ENCODE results near the gene CDKN2B-AS1.

The CDKN2B-AS1 gene

GRCh38 chr9:21982861-21983560, 11.6 kb upstream of the CDKN2B-AS1 start:
- no peak for DNase-seq

GRCh38 chr9:21983561-21983935, 11.0 kb upstream of the CDKN2B-AS1 start:
- no peak for DNase-seq

GRCh38 chr9:21984101-21984500, 10.5 kb upstream of the CDKN2B-AS1 start:
- DNase-seq = no peak

GRCh38 chr9:21985964-21986667, 8.5 kb upstream of the CDKN2B-AS1 start:
- no peak for DNase-seq

GRCh38 chr9:21988056-21988990, 6.3 kb upstream of the CDKN2B-AS1 start:
- DNase-seq = no peak

GRCh38 chr9:21989440-21990189, 5.0 kb upstream of the CDKN2B-AS1 start:
- DNase-seq = no peak

- DNase-seq = no peak
Observed at GRCh38 chr9:21991072-21991959, 3.3 kb upstream of the CDKN2B-AS1 start.

GRCh38 chr9:21993007-21993406, 1.6 kb upstream of the CDKN2B-AS1 start:
- peak; percentile 17 for DNase-seq

- peak; percentile 90 for DNase-seq
Observed at GRCh38 chr9:21993893-21994555, 567 bp upstream of the CDKN2B-AS1 start, which contains the start of gene CDKN2A. CDKN2A (minus strand) TSS chr9:21994392.

GRCh38 chr9:21995006-21995665, 545 bp downstream of the CDKN2B-AS1 start:
- DNase-seq = peak; percentile 65

- DNase-seq = peak; percentile 30
Observed at GRCh38 chr9:21995666-21996398, 1.2 kb downstream of the CDKN2B-AS1 start.

- peak; percentile 51 for DNase-seq
Observed at GRCh38 chr9:21996438-21996837, 1.8 kb downstream of the CDKN2B-AS1 start.

GRCh38 chr9:21996858-21997257, 2.3 kb downstream of the CDKN2B-AS1 start:
- DNase-seq = no peak

GRCh38 chr9:21997480-21997879, 2.9 kb downstream of the CDKN2B-AS1 start:
- DNase-seq = no peak

GRCh38 chr9:21998026-21998425, 3.4 kb downstream of the CDKN2B-AS1 start:
- no peak for DNase-seq

GRCh38 chr9:22002038-22002437, 7.4 kb downstream of the CDKN2B-AS1 start:
- DNase-seq = no peak

- no peak for DNase-seq
Observed at GRCh38 chr9:22005021-22005701, 10.6 kb downstream of the CDKN2B-AS1 start.

- no peak for DNase-seq
Observed at GRCh38 chr9:22005702-22006606, 11.4 kb downstream of the CDKN2B-AS1 start.

Data from NCI-H1105 treated with DMSO at 0.1 percent for 48 hours (cell line).